Fibroblast of villous mesenchyme (primary cell): Measurements from ENCODE around the gene TPSD1. TPM values are rescaled to one million over a fixed set of nuclear protein-coding genes. Genes with fewer than 3 reads are reported as not detected.
"Not testable (repeated sequence)": the region's sequence is repeated elsewhere in the genome, so short reads cannot be mapped to it uniquely, and the experiment has no call there.

Experiments
- DNase-seq: peaks from one replicate; pipeline ENCODE4 v3.0.0-alpha.2; 2010; ENCODE audit warnings: low read depth
- H3K4me3 ChIP-seq: 2 replicates; pipeline ENCODE4 v1.5.1; 2011; ENCODE audit warnings: low read depth, mild to moderate bottlenecking, low read length
- CTCF ChIP-seq: IDR thresholded peaks from 2 replicates; pipeline ENCODE4 v1.5.1; 2012; ENCODE audit warnings: low read depth, mild to moderate bottlenecking, low read length; ENCODE audit not compliant: insufficient read depth
- total RNA-seq: library from RNA; depleted of rRNA; stranded (reverse); fragments of >200 nt; gene quantifications from 2 replicates; pipeline ENCODE4 v1.2.3, GENCODE V29; 2012

TPSD1 gene
- total RNA-seq, 1 donor: not detected

GRCh38 chr16:1229476-1229875 is 26.4 kb upstream of the TPSD1 start:
- not testable (repeated sequence) for H3K4me3 ChIP-seq, DNase-seq

- DNase-seq, H3K4me3 ChIP-seq: not testable (repeated sequence)
These were observed 25.8 kb upstream of the TPSD1 start, which contains the start of gene TPSB2 for GRCh38 chr16:1230084-1230470. TSS of gene TPSB2 (minus strand) at chr16:1230184. CDS start at chr16:1229951, 233 bp downstream.

GRCh38 chr16:1230471-1231212 is 25.2 kb upstream of the TPSD1 start:
- not testable (repeated sequence) for DNase-seq, H3K4me3 ChIP-seq

GRCh38 chr16:1231301-1231700 is 24.6 kb upstream of the TPSD1 start:
- DNase-seq: not testable (repeated sequence)

GRCh38 chr16:1232049-1232748 is 23.7 kb upstream of the TPSD1 start:
- H3K4me3 ChIP-seq, DNase-seq: not testable (repeated sequence)

More at GRCh38 chr16:1231301-1231700, 24.6 kb upstream of the TPSD1 start:
- not testable (repeated sequence) for H3K4me3 ChIP-seq

GRCh38 chr16:1236659-1237058 is 19.2 kb upstream of the TPSD1 start:
- not testable (repeated sequence) for DNase-seq, H3K4me3 ChIP-seq

GRCh38 chr16:1237990-1238389 is 17.9 kb upstream of the TPSD1 start:
- DNase-seq: no peak
- no peak for TF ChIP-seq CTCF
- no peak overlapping the region for H3K4me3 ChIP-seq

- not testable (repeated sequence) for H3K4me3 ChIP-seq, DNase-seq
These were observed 17.0 kb upstream of the TPSD1 start for GRCh38 chr16:1238909-1239308.

- not testable (repeated sequence) for DNase-seq, H3K4me3 ChIP-seq
These were observed 16.3 kb upstream of the TPSD1 start for GRCh38 chr16:1239575-1239974.

GRCh38 chr16:1240436-1240835 is 15.4 kb upstream of the TPSD1 start, which contains the start of gene TPSAB1:
TSS of gene TPSAB1 (plus strand) at chr16:1240705. CDS start at chr16:1240939, 234 bp downstream.
- not testable (repeated sequence) for DNase-seq, H3K4me3 ChIP-seq

GRCh38 chr16:1241081-1241480 is 14.8 kb upstream of the TPSD1 start:
- DNase-seq, H3K4me3 ChIP-seq: not testable (repeated sequence)

- DNase-seq, H3K4me3 ChIP-seq: not testable (repeated sequence)
These were observed 12.5 kb upstream of the TPSD1 start for GRCh38 chr16:1243363-1243762.

GRCh38 chr16:1243907-1244850 is 11.7 kb upstream of the TPSD1 start:
- not testable (repeated sequence) for H3K4me3 ChIP-seq, DNase-seq
